Skeletal muscle tissue (tissue), 4 donors: ENCODE measurements around the gene FAF1. TPM values are rescaled to one million over a fixed set of nuclear protein-coding genes. Genes with fewer than 3 reads are reported as not detected.

Source experiments
- H3K27ac ChIP-seq: one replicate; pipeline ENCODE4 v1.7.0; 2013; ENCODE audit warnings: mild to moderate bottlenecking, low read depth, low read length, inconsistent platforms
- H3K27me3 ChIP-seq, 3 donors: one replicate each; pipeline ENCODE4 v1.7.0; 2013; ENCODE audit warnings: low read length in 3 of 3; ENCODE audit not compliant: control insufficient read depth in 3 of 3, insufficient read depth in 3 of 3
- H3K36me3 ChIP-seq, 3 donors: one replicate each; pipeline ENCODE4 v1.7.0; 2013; ENCODE audit warnings: low read length in 3 of 3; ENCODE audit not compliant: control insufficient read depth in 3 of 3, insufficient read depth in 3 of 3
- H3K4me1 ChIP-seq, 3 donors: one replicate each; pipeline ENCODE4 v1.7.0; 2013; ENCODE audit warnings: low read length in 3 of 3, mild to moderate bottlenecking in 3 of 3; ENCODE audit not compliant: control insufficient read depth in 3 of 3, insufficient read depth in 3 of 3
- H3K4me3 ChIP-seq, 3 donors: one replicate each; pipeline ENCODE4 v1.7.0; 2013; ENCODE audit warnings: low read length in 3 of 3
- H3K9ac ChIP-seq, 3 donors: one replicate each; pipeline ENCODE4 v1.7.0; 2013; ENCODE audit warnings: low read length in 3 of 3, mild to moderate bottlenecking in 3 of 3, moderate library complexity in 2 of 3, low read depth in 1 of 3
- H3K9me3 ChIP-seq, 3 donors: one replicate each; pipeline ENCODE4 v1.7.0; 2013; ENCODE audit warnings: low read length in 3 of 3; ENCODE audit not compliant: control insufficient read depth in 3 of 3
- total RNA-seq: library from RNA; depleted of rRNA; stranded (reverse); fragments of >200 nt; gene quantifications from one replicate; pipeline ENCODE4 v1.2.3, GENCODE V29; 2014
- donor health status: Osteomylitis.

FAF1 gene
- total RNA-seq, 1 donor from 2014 or later: 41.2 TPM

- H3K27me3 ChIP-seq: no peaks in the 10 kb centered on the region
- H3K27ac ChIP-seq: no peak overlapping the region
- H3K36me3 ChIP-seq: no peaks in the 10 kb centered on the region
- H3K4me3 ChIP-seq: no peak overlapping the region
- H3K9me3 ChIP-seq: no peaks in the 10 kb centered on the region
- H3K4me1 ChIP-seq: no peaks in the 10 kb centered on the region
- H3K9ac ChIP-seq: no peak overlapping the region
These were observed 308.4 kb downstream of the FAF1 start for GRCh38 chr1:50651476-50652263.

DNA sequence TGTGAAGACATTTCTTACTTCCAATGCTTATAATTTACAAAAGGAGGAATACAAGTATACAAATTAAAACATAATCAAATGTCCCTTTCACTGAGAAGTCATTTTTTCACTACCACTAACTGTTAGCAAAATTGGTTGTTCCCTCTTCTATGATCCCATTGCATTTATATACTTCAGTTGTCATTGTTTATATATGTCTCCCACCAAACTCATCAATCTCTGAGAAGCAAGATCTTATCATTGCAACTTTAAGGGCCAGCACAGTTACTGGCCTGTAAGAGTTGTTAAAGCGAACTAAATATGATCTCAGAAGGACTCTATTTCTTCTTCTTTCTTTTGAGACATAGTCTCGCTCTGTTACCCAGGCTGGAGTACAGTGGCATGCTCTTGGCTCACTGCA lies 313.5 kb downstream of the FAF1 start:
- Histone ChIP-seq H3K27me3 (no peaks in the 10 kb centered on the region), H3K4me1 (no peaks in the 10 kb centered on the region), H3K27ac (no peak overlapping the region), H3K9ac (no peak overlapping the region), H3K36me3 (peaks cover 0 to 4% (median 4%) of the 10 kb centered on the region in 3 donors), H3K9me3 (no peaks in the 10 kb centered on the region), H3K4me3 (no peak overlapping the region)

DNA sequence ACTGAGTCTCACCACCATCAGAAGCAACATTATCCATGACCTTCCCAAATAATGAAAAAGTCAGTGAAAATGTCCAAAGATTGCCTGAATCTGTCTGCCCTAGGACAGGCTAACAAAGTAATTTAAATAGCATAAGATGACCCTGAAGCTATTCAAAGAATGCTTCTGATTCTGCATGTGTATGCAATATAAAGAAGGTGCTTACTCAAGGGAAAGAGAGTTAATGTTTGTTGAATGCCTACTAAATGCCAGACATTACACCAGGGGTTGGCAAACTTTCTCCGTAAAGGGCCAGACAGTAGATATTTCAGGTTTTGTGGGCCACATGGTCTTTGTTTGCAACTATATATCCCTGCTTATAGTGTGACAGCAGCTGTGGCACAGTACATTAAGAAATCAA lies 314.9 kb downstream of the FAF1 start:
- no peak overlapping the region for H3K27ac ChIP-seq
- peaks cover 0 to 4% (median 4%) of the 10 kb centered on the region in 3 donors for H3K36me3 ChIP-seq
- no peaks in the 10 kb centered on the region for H3K4me1 ChIP-seq
- H3K27me3 ChIP-seq: no peaks in the 10 kb centered on the region
- no peaks in the 10 kb centered on the region for H3K9me3 ChIP-seq
- H3K4me3 ChIP-seq: no peak overlapping the region
- no peak overlapping the region for H3K9ac ChIP-seq

DNA sequence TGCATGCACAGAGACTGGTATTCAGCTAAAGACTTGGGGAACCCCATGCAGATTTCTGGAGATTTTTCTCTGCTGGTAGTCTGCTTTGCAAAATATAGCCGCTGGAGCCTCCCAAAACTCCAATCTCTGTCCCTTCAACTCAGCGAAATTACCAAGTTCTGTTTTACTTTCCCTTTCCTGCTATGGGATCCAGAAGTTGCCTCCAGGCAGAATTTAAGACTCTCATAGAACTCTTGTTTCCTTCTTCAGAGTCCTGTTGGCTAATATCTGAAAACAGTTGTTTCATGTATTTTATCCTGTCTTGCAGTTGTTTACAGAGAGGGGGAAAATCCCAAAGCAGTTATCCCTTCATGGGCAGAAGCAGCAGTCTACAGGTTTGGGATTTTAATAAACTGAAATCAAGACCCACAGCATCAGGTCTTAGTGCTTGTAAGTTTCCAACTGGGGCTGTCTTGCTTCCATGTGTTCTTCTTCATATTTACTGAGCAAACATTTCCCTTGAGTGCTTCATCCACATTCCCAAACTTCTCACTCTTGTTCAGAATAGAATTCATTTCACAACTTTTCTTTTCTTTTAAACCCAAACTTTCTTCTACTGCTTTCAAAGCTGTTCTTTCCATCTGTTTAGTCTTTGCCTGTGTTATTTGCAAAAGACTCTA lies 315.5 kb downstream of the FAF1 start:
- Histone ChIP-seq H3K9me3 (no peaks in the 10 kb centered on the region), H3K4me1 (no peaks in the 10 kb centered on the region), H3K27me3 (no peaks in the 10 kb centered on the region), H3K4me3 (no peak overlapping the region), H3K27ac (no peak overlapping the region), H3K9ac (no peak overlapping the region), H3K36me3 (peaks cover 0 to 4% (median 4%) of the 10 kb centered on the region in 3 donors)

- Histone ChIP-seq H3K4me3 (no peak overlapping the region), H3K27me3 (no peaks in the 10 kb centered on the region), H3K9me3 (no peaks in the 10 kb centered on the region), H3K36me3 (no peaks in the 10 kb centered on the region), H3K9ac (no peak overlapping the region), H3K27ac (no peak overlapping the region), H3K4me1 (no peaks in the 10 kb centered on the region)
These were observed 322.6 kb downstream of the FAF1 start for GRCh38 chr1:50637460-50637859.

- Histone ChIP-seq H3K9me3 (no peaks in the 10 kb centered on the region), H3K4me3 (no peak overlapping the region), H3K4me1 (no peaks in the 10 kb centered on the region), H3K27me3 (no peaks in the 10 kb centered on the region), H3K36me3 (no peaks in the 10 kb centered on the region), H3K27ac (no peak overlapping the region), H3K9ac (no peak overlapping the region)
These were observed 325.8 kb downstream of the FAF1 start for GRCh38 chr1:50634251-50634650.

DNA sequence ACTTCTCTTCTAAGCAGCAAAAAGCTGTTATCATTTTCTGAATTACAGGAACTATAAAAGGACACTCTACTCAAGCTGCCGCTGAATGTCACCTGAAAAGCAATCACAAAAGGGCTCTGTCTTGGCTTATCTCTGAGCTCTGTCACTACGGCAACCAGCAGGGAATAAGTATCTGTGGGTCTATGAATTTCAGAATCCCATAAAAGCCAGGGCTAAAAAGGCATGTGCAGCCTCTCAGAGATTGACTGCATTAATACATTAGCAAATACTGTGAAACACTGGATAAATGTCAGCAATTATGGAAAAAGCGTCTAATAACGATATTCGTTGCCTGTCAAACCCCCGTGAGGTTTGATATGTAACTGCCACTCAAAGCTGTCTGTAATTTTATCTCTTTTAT lies 326.6 kb downstream of the FAF1 start:
- Histone ChIP-seq H3K9me3 (no peaks in the 10 kb centered on the region), H3K27ac (no peak overlapping the region), H3K4me1 (no peaks in the 10 kb centered on the region), H3K27me3 (no peaks in the 10 kb centered on the region), H3K4me3 (no peak overlapping the region), H3K9ac (no peak overlapping the region), H3K36me3 (no peaks in the 10 kb centered on the region)

DNA sequence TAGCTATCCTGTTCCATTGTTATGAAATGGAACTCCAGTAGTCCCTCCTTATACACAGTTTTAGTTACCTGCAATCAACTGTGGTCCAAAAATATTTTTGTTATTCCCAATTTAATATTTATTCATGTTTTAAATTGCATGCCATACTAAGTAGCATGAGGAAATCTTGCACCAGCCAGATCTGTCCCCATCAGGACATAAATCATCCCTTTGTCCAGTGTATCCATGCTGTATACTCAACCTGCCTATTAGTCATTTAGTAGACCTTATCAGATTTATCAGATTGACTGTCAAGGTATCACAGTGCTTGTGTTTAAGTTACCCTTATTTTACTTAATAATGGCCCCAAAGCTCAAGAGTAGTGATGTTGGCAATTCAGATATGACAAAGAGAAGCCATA lies 328.9 kb downstream of the FAF1 start:
- Histone ChIP-seq H3K9ac (no peak overlapping the region), H3K4me1 (no peaks in the 10 kb centered on the region), H3K27ac (no peak overlapping the region), H3K9me3 (no peaks in the 10 kb centered on the region), H3K36me3 (no peaks in the 10 kb centered on the region), H3K4me3 (no peak overlapping the region), H3K27me3 (no peaks in the 10 kb centered on the region)

- no peak overlapping the region for H3K27ac ChIP-seq
- H3K9me3 ChIP-seq: no peaks in the 10 kb centered on the region
- no peaks in the 10 kb centered on the region for H3K27me3 ChIP-seq
- no peak overlapping the region for H3K4me3 ChIP-seq
- no peaks in the 10 kb centered on the region for H3K4me1 ChIP-seq
- H3K36me3 ChIP-seq: no peaks in the 10 kb centered on the region
- no peak overlapping the region for H3K9ac ChIP-seq
These were observed 337.8 kb downstream of the FAF1 start for GRCh38 chr1:50622259-50622658.

DNA sequence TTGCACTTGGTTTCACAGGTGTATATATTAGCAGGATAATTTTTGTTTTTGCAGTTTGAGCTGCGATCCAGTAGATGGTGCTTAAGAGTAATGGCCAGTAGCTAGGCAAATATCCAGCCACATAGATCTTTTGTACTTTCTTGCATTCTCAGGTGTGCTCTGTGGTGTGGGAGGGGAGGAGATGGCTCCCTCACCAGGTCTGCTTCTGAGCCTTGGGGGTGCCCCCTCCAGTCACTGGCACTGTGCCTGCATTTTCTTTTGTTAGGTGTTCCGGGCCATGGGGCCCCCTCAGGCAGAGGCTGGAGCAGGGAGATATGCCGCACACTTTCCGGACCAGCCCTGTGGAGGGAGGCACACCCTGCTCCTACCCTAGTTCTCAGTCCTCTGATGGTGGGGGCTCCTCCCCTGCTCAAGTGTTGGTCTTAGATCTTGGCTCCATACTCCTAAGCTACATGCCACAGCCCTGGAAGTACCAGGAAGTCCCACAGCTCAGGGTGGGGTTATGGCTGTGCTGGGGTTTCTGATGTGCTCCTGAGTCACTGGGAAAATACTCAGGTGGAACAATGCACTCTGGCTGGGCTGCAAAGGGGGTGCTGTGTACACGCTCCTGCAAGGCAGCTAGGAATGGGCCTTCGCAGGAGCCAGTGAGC lies 339.3 kb downstream of the FAF1 start:
- Histone ChIP-seq H3K4me1 (no peaks in the 10 kb centered on the region), H3K36me3 (no peaks in the 10 kb centered on the region), H3K4me3 (no peak overlapping the region), H3K9me3 (no peaks in the 10 kb centered on the region), H3K27me3 (no peaks in the 10 kb centered on the region), H3K9ac (no peak overlapping the region), H3K27ac (no peak overlapping the region)
